Fibroblast of the conjunctiva (primary cell): ENCODE results near the gene CBLN2.

ENCODE experiments used
- DNase-seq: peaks from one replicate; pipeline ENCODE4 v3.0.0-alpha.2; 2010; ENCODE audit warnings: low read depth

The CBLN2 gene

GRCh38 chr18:72544092-72544886 lies at the start of gene CBLN2:
Gene CBLN2, minus strand, starts transcription at chr18:72544342. Its CDS starts 2,182 bp downstream, at chr18:72542160.
- peak; percentile 33 for DNase-seq

DNA sequence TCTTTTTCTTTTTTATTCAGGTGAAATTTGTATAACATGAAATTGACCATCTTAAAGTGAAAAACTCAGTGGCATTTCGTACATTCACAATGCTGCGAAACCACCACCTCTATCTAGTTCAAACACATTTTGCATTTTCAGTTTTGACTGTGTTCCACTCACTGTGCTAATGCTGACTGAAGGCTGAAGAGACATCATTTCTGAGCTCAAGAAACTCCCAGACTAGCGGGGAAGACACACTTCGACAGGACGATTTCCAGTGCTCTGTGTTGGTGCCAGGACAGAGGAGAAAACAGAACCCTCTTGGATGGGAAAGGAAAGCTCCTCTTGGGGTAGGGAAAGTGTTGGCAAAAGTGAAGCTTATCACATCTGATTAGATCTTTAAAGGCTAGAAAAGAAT lies 44.2 kb upstream of the CBLN2 start:
- no peak for DNase-seq

DNA sequence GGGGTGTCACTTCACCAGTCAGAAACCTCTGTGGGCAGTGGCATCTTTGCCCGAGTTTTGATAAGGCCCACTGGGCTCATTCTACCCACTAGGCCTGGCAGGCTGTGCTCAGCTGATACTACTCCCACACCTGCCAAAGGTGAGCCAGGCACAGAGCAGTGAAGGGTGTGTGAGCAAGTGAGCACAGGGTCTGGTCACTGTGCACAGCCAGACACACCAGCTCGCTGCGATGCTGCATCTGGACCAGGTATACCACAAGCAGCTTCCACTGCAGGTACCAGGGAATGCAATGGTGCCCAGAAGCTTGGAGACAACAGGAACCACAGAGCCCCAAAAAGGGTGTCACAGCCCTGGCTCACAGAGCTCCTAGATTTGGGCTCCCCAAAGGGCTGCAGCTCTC lies 40.6 kb upstream of the CBLN2 start:
- no peak for DNase-seq

DNA sequence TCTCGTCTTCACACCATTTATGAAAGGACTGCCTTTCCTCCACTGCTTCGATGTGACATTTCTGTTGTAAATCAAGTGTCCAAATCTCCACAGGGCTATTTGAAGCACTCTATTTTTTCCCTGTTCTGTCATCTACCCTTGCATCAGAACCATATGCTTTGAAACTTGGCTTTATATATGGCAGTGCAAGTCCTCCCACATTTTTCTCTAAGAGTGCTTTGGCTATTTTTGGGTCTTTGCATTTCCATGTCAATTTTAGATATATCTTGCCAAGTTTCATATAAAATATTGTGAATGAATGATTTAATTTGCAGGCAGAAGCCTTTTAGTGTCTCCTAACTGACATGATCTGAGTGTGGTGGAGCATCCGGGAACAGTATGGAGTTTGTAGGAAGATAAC lies 37.8 kb upstream of the CBLN2 start:
- DNase-seq, result no peak

- DNase-seq, result no peak
These were observed 28.8 kb upstream of the CBLN2 start for GRCh38 chr18:72572896-72573295.

DNA sequence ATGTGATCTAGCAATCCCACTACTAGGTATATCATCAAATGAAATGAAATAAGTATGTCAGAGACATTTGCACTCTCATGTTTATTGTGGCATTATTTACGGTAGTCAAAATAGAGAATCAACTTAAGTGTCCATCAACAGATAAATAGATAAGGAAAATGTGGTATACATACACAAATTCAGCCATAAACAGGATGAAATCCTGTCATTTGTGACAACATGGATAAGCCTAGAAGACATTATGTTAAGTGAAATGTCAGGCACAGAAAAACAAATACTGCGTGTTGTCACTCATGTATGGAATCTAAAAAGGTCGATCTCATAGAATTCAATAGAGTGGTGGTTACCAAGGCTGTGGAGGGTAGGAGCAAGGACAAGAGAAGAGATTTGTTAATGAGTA lies 22.1 kb upstream of the CBLN2 start:
- DNase-seq, result no peak

GRCh38 chr18:72555968-72556367 lies 11.8 kb upstream of the CBLN2 start:
- DNase-seq, result no peak

DNA sequence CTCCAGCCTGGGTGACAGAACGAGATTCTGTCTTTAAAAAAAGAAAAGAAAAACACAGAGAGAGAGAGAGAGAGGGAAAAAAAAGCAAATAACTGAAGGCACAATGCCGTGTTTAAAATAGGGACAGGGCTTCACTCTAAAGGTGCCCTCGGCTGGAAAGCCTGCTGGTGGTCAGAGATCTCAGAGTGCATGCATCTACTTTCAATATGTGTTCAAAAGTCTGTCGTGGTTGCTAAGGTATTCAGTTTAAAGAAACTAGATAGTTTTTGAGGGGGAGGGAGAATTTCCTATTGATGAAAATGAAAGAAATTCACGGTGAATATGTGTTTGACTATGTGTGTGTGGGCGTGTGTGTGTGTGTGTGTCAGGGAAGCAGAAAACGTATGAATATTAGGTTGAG lies 11.0 kb upstream of the CBLN2 start:
- no peak for DNase-seq

DNA sequence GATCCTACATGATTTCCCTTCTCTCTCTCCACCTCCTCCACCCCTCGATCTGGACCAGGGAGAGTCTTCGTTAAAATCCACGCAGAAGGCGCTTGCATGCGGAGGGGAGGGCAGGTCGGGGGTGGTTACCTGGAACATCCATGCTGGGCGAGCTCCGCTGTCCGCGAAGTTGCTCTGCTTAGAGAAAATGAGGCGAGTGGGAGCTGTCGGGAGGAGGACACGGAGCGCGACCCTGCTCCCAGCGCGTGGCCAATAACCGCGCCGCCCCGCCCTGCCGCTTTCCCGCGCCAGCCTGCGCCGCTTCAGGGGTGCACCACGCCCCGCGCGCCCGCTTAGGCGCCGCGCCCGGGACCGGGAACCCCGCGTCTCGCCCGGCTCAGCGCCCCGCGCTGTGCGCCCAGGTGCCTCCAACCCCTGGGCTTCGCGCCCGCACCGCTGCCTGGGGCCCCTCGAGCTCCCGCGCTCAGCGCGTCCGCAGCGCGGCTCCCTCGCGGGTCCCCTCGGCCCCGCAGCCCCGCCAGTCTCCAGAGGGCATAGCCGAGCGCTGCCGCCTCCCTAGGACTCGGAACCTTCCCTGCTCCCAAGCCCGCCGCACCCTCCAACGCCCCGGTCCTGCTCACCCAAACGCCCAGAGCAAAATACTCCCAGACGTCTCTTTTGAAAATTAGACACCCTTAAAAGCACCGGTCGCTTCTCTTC lies 636 bp downstream of the CBLN2 start:
- no peak for DNase-seq

DNA sequence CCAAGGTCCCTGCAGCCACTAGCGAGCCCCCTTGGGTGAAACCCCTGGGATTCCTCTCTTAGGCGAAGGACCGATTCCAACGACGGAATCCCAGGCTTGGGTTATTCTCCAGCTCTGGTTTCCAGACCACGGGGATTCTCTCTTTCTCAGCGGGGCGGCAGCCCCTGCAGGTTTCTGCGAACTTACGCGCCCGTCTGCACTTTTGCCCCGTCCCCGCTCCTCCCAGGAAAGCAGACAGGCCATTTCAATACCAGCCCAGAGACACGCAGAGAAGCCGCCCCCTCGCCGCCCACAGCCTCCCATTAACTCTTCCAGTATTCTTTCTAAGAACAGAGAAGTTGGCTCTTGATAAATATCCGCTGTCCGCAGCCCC lies 1.2 kb downstream of the CBLN2 start:
- DNase-seq, result no peak

GRCh38 chr18:72542342-72542741 lies 1.8 kb downstream of the CBLN2 start:
- DNase-seq, result no peak

GRCh38 chr18:72541871-72542332 lies 2.2 kb downstream of the CBLN2 start:
- no peak for DNase-seq

DNA sequence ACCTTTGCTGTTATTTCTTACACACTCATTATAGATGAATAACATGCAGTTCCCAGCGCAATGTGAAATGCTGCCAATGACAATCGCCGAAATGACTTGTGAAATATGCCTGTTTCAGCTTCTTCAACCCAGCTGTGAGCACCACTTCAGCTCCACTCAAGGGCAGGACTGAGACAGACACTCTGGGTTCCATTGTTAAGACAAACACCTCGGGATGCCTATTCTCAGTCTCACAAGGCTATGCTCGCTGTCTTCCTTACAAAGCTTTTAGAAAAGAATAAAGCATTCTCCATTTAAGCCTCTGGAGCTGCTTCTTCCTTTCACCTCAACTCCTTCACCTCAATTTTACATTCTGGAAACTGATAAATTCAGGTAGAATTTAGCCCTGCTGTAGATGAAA lies 4.2 kb downstream of the CBLN2 start:
- DNase-seq, result no peak

- DNase-seq, result no peak
These were observed 13.5 kb downstream of the CBLN2 start for GRCh38 chr18:72530622-72531021.

DNA sequence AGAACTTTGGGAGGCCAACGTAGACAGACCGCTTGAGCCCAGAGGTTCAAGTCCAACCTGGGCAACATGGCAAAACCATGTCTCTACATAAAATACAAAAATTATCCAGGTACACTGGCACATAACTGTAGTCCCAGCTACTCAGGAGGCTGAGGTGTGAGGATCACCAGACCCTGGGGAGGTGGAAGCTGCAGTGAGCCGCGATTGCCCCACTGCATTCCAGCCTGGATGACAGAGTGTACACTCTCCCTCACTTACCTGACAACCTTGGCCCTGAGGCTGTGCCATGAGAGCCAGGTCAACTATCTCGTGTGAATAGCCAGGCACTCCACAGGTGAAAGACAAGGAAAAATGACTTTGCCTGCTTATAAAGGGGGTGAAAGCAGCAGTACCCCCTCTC lies 39.3 kb downstream of the CBLN2 start:
- DNase-seq, result no peak

- DNase-seq, result no peak
These were observed 41.3 kb downstream of the CBLN2 start for GRCh38 chr18:72502671-72503431.

GRCh38 chr18:72492497-72492896 lies 51.6 kb downstream of the CBLN2 start:
- DNase-seq, result no peak
